Parathyroid adenoma (tissue), 2 donors: ENCODE measurements around the gene SMARCE1.

Experiments used
- H2AFZ ChIP-seq: fragments of 300-600 bp; sonication (generic); one replicate; pipeline ENCODE4 v1.7.0; 2017; ENCODE audit warnings: antibody characterized with exemption, mild to moderate bottlenecking
- H3K27ac ChIP-seq: fragments of 300-600 bp; sonication (generic); one replicate; pipeline ENCODE4 v1.7.0; 2017
- H3K27me3 ChIP-seq: fragments of 300-600 bp; sonication (generic); one replicate; pipeline ENCODE4 v1.7.0; 2017; ENCODE audit warnings: low read length; ENCODE audit not compliant: control insufficient read depth, insufficient read depth
- H3K36me3 ChIP-seq: fragments of 300-600 bp; sonication (generic); one replicate; pipeline ENCODE4 v1.7.0; 2017; ENCODE audit warnings: low read length; ENCODE audit not compliant: control insufficient read depth, insufficient read depth
- H3K4me1 ChIP-seq: fragments of 300-600 bp; sonication (generic); one replicate; pipeline ENCODE4 v1.7.0; 2017; ENCODE audit warnings: control low read depth
- H3K4me2 ChIP-seq: fragments of 300-600 bp; sonication (generic); one replicate; pipeline ENCODE4 v1.7.0; 2017; ENCODE audit warnings: low read length
- H3K4me3 ChIP-seq: fragments of 300-600 bp; sonication (generic); one replicate; pipeline ENCODE4 v1.7.0; 2017; ENCODE audit warnings: low read depth, low read length
- H3K79me2 ChIP-seq: fragments of 300-600 bp; sonication (generic); one replicate; pipeline ENCODE4 v1.7.0; 2017; ENCODE audit warnings: control low read depth
- H3K9ac ChIP-seq: fragments of 300-600 bp; sonication (generic); one replicate; pipeline ENCODE4 v1.7.0; 2017; ENCODE audit warnings: mild to moderate bottlenecking
- H3K9me3 ChIP-seq: fragments of 300-600 bp; sonication (generic); one replicate; pipeline ENCODE4 v1.7.0; 2017; ENCODE audit warnings: low read length; ENCODE audit not compliant: control insufficient read depth
- TF ChIP-seq, protein P1 (sequence below): fragments of 300-600 bp; sonication (generic); IDR thresholded peaks from one replicate; pipeline ENCODE4 v1.7.0; 2017; ENCODE audit warnings: antibody characterized with exemption, mild to moderate bottlenecking
- donor health status: primary hyperparathyroidism.

SMARCE1 gene

DNA sequence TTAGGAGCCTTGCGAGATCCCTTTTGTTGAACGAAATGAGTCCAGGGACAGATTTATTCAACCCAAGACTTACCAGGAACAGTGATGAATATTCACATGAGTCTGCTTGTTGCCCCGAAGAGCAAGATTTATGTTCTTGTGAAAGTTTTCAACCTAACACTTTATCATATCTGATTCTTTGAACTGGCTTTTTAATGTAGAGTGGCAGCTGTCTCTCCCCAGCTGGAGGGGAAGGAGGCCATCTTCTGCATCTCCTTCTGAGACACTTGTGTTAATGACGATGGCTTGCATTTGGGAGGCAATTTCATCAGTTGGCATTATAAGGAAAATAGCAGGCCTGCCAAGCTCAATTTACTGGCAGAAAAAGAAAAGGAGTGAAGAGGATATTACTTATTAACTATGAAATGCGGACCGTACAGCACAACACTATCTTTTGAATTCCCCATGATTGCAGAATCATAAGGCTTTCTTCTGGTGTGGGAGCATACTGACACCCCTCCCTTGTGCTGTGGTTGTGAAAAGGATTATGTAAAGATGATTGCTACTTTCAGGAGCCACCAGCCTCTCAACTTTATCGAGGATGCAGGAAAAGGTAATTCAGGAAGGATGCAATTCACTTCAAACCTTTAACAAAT, 35.7 kb downstream of the SMARCE1 start:
- H3K27ac ChIP-seq, result no peak overlapping the region
- H3K4me2 ChIP-seq, result no peak overlapping the region
- no peaks in the 10 kb centered on the region for H3K79me2 ChIP-seq
- TF ChIP-seq, protein P1, sequence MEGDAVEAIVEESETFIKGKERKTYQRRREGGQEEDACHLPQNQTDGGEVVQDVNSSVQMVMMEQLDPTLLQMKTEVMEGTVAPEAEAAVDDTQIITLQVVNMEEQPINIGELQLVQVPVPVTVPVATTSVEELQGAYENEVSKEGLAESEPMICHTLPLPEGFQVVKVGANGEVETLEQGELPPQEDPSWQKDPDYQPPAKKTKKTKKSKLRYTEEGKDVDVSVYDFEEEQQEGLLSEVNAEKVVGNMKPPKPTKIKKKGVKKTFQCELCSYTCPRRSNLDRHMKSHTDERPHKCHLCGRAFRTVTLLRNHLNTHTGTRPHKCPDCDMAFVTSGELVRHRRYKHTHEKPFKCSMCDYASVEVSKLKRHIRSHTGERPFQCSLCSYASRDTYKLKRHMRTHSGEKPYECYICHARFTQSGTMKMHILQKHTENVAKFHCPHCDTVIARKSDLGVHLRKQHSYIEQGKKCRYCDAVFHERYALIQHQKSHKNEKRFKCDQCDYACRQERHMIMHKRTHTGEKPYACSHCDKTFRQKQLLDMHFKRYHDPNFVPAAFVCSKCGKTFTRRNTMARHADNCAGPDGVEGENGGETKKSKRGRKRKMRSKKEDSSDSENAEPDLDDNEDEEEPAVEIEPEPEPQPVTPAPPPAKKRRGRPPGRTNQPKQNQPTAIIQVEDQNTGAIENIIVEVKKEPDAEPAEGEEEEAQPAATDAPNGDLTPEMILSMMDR, result no peak
- no peak overlapping the region for H3K4me3 ChIP-seq
- no peaks in the 10 kb centered on the region for H3K9me3 ChIP-seq
- H3K36me3 ChIP-seq, result no peaks in the 10 kb centered on the region
- no peak overlapping the region for H2AFZ ChIP-seq
- H3K9ac ChIP-seq, result no peak overlapping the region
- H3K27me3 ChIP-seq, result no peaks in the 10 kb centered on the region
- no peaks in the 10 kb centered on the region for H3K4me1 ChIP-seq

DNA sequence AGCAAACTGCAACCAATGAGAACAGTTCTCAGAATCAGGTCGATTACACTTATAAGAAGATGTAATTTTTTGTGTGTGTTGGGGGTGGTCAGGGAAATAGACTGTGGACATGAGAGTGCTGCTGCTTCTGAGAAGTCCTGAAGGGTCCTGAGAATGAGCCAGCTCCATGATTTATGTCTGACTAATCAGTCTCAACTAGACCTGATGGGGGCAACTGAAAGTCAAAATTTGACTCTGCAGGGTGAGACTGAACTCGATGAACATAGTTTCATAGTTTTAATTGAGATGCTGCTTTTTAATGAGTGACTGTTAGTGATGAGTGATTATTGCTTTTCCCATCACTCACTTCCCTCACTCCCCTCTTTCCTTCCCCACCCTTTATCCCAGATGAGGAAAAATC, 37.3 kb downstream of the SMARCE1 start:
- H3K4me1 ChIP-seq, result no peaks in the 10 kb centered on the region
- TF ChIP-seq, protein P1, result no peak

DNA sequence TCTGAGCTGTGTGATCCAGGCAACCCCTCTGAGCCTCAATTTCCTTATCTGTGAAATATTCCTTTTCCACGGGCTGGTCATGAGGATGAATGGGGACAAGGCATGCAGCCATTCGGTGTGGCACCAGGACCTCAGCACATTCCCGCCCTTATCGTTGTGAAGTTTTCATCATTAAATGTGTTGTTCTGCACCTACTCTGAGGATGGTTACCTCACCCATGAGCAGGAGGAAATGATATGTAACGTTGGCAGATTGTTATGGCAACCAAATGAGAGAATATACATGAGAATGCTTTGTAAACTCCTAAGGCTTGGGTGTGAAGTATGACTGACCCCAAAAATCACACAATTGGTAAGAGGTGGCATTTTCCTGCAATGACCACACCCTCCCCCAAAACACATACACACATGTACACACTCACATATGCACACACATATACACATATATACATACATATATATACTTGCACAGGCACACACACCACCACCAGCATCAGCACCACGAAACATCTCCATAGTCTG, 39.5 kb downstream of the SMARCE1 start:
- no peaks in the 10 kb centered on the region for H3K4me1 ChIP-seq
- no peak overlapping the region for H2AFZ ChIP-seq
- no peaks in the 10 kb centered on the region for H3K27me3 ChIP-seq
- no peaks in the 10 kb centered on the region for H3K79me2 ChIP-seq
- H3K9me3 ChIP-seq, result no peaks in the 10 kb centered on the region
- H3K36me3 ChIP-seq, result no peaks in the 10 kb centered on the region
- no peak overlapping the region for H3K27ac ChIP-seq
- TF ChIP-seq, protein P1, result no peak
- H3K4me2 ChIP-seq, result no peak overlapping the region
- no peak overlapping the region for H3K9ac ChIP-seq
- no peak overlapping the region for H3K4me3 ChIP-seq

More for the DNA sequence above, 37.3 kb downstream of the SMARCE1 start:
- Histone ChIP-seq H3K79me2 (no peaks in the 10 kb centered on the region), H3K27ac (no peak overlapping the region), H3K9me3 (no peaks in the 10 kb centered on the region), H2AFZ (no peak overlapping the region), H3K36me3 (no peaks in the 10 kb centered on the region), H3K27me3 (no peaks in the 10 kb centered on the region), H3K4me3 (no peak overlapping the region), H3K9ac (no peak overlapping the region), H3K4me2 (no peak overlapping the region)

- TF ChIP-seq, protein P1, result no peak
- Histone ChIP-seq H3K27ac (no peak overlapping the region), H3K9ac (no peak overlapping the region)
These were observed 40.0 kb downstream of the SMARCE1 start for GRCh38 chr17:40607641-40608040.

More at GRCh38 chr17:40607641-40608040, 40.0 kb downstream of the SMARCE1 start:
- H3K27me3 ChIP-seq, result no peaks in the 10 kb centered on the region
- H3K4me2 ChIP-seq, result no peak overlapping the region
- H3K4me1 ChIP-seq, result no peaks in the 10 kb centered on the region
- H3K79me2 ChIP-seq, result no peaks in the 10 kb centered on the region
- no peak overlapping the region for H3K4me3 ChIP-seq
- H3K9me3 ChIP-seq, result no peaks in the 10 kb centered on the region
- H2AFZ ChIP-seq, result no peak overlapping the region
- H3K36me3 ChIP-seq, result no peaks in the 10 kb centered on the region
